HCT116 (cell line): ENCODE data around the gene DYRK2. TPM values are rescaled to one million over a fixed set of nuclear protein-coding genes. Genes with fewer than 3 reads are reported as not detected.

Source experiments
- ATAC-seq: fragments of 200-7000 bp; cut with Tn5 transposase; 2 replicates; pipeline ENCODE4 v1.9.1; 2020; ENCODE audit warnings: mild to moderate bottlenecking, moderate library complexity
- BruUV-seq: library from RNA; stranded (reverse); fragments of 400-500 nt; replicated peaks from 2 replicates; lab custom pipeline; 2021; lab: Mats Ljungman, UMichigan
- CTCF ChIA-PET: fragments of 300-600 bp; sonication (Branson Sonifier 250); formaldehyde crosslinking; loops from one replicate; lab custom pipeline; 2021; ENCODE audit warnings: antibody characterized with exemption; lab: Charles Lee
- POLR2A ChIA-PET: fragments of 300-600, 350-600 bp; sonication (Branson Sonifier 250); formaldehyde crosslinking; loops from one replicate; lab custom pipeline; 2021; ENCODE audit warnings: antibody characterized with exemption; lab: Charles Lee
- RAD21 ChIA-PET, 2 experiments: fragments of 300-600 bp; sonication (Branson Sonifier 250); formaldehyde crosslinking; loops; one replicate each; lab custom pipeline; 2023; ENCODE audit warnings: low total read pairs in 2 of 2; ENCODE audit not compliant: uncharacterized antibody in 2 of 2, unreplicated experiment in 2 of 2, low non-redundant PET in 1 of 2; lab: Charles Lee
- DNase-seq: peaks from one replicate; pipeline ENCODE4 v3.0.0-alpha.2; 2010; ENCODE audit warnings: low read depth, low spot score
- H2AFZ ChIP-seq: fragments of 200-600 bp; shearing (Covaris generic), sonication (generic); 2 replicates; pipeline ENCODE4 v1.6.1; 2017; ENCODE audit warnings: low read depth, mixed run types, mixed read lengths, antibody characterized with exemption, low read length; ENCODE audit not compliant: poor library complexity, severe bottlenecking
- H3K27ac ChIP-seq: 2 replicates; pipeline ENCODE4 v1.5.1; 2012; ENCODE audit warnings: low read depth, low read length
- H3K27me3 ChIP-seq: fragments of 200-600 bp; sonication (generic); 2 replicates; pipeline ENCODE4 v1.6.1; 2016; ENCODE audit warnings: mixed run types, low read length, mixed read lengths; ENCODE audit not compliant: insufficient read depth
- H3K36me3 ChIP-seq, 2 experiments: fragments of 200-500 bp in 1 of 2; fragments of 200-600 bp in 1 of 2; sonication (Bioruptor generic) in 1 of 2; sonication (generic) in 1 of 2; 2 replicates each; pipeline versions ENCODE4 v1.5.1 to v1.6.1; 2014 to 2016; ENCODE audit warnings: low read length in 2 of 2, inconsistent platforms in 1 of 2, mixed read lengths in 1 of 2, mixed run types in 1 of 2; ENCODE audit not compliant: insufficient read depth in 2 of 2, control insufficient read depth in 1 of 2
- H3K4me1 ChIP-seq, 2 experiments: fragments of 200-600 bp in 1 of 2; sonication (generic) in 1 of 2; 2 replicates each; pipeline versions ENCODE4 v1.5.1 to v1.6.1; 2012 to 2017; ENCODE audit warnings: low read length in 2 of 2, inconsistent platforms in 1 of 2, mild to moderate bottlenecking in 1 of 2, mixed read lengths in 1 of 2, mixed run types in 1 of 2, moderate library complexity in 1 of 2; ENCODE audit not compliant: insufficient read depth in 2 of 2, control insufficient read depth in 1 of 2
- H3K4me2 ChIP-seq: fragments of 200-600 bp; sonication (generic); 2 replicates; pipeline ENCODE4 v1.6.1; 2017; ENCODE audit warnings: mixed run types, low read length, mixed read lengths
- H3K4me3 ChIP-seq, 2 experiments: fragments of 200-600 bp in 1 of 2; sonication (generic) in 1 of 2; replicated peaks in 1 of 2; 2 replicates each; pipeline ENCODE4 v1.5.1; 2011 to 2016; ENCODE audit warnings: low read length in 2 of 2, control low read depth in 1 of 2, low read depth in 1 of 2, mild to moderate bottlenecking in 1 of 2, mixed read lengths in 1 of 2, mixed run types in 1 of 2
- H3K79me2 ChIP-seq: fragments of 200-600 bp; sonication (generic); 2 replicates; pipeline ENCODE4 v1.6.1; 2017; ENCODE audit warnings: mild to moderate bottlenecking, mixed run types, low read length, moderate library complexity, mixed read lengths; ENCODE audit not compliant: insufficient read depth
- H3K9ac ChIP-seq: fragments of 200-600 bp; sonication (generic); 2 replicates; pipeline ENCODE4 v1.6.1; 2016; ENCODE audit warnings: low read length, mixed read lengths
- H3K9me2 ChIP-seq: fragments of 200-600 bp; sonication (generic), shearing (Covaris generic); 2 replicates; pipeline ENCODE4 v1.6.1; 2017; ENCODE audit warnings: mixed run types, mild to moderate bottlenecking, moderate library complexity; ENCODE audit not compliant: insufficient read depth
- H3K9me3 ChIP-seq, 2 experiments: fragments of 200-500 bp in 1 of 2; fragments of 200-600 bp in 1 of 2; sonication (Bioruptor generic) in 1 of 2; sonication (generic) in 1 of 2; 2 replicates each; pipeline ENCODE4 v1.6.1; 2014 to 2017; ENCODE audit warnings: low read length in 2 of 2, mixed read lengths in 2 of 2, inconsistent platforms in 1 of 2, low read depth in 1 of 2, mild to moderate bottlenecking in 1 of 2, mixed run types in 1 of 2, moderate library complexity in 1 of 2; ENCODE audit not compliant: control insufficient read depth in 1 of 2, insufficient read depth in 1 of 2
- H4K20me1 ChIP-seq: fragments of 200-600 bp; sonication (generic), shearing (Covaris generic); 2 replicates; pipeline ENCODE4 v1.6.1; 2017; ENCODE audit warnings: mixed run types, mild to moderate bottlenecking, moderate library complexity; ENCODE audit not compliant: insufficient read depth
- CBX3 ChIP-seq: IDR thresholded peaks from 2 replicates; pipeline ENCODE4 v1.6.1; 2012; ENCODE audit warnings: low read depth
- EGR1 ChIP-seq: IDR thresholded peaks from 2 replicates; pipeline ENCODE4 v1.6.1; 2012; ENCODE audit warnings: low read depth
- EZH2phosphoT487 ChIP-seq: fragments of 200-600 bp; IDR thresholded peaks from 2 replicates; pipeline ENCODE4 v1.6.1; 2018; ENCODE audit warnings: antibody characterized with exemption, borderline replicate concordance
- FOSL1 ChIP-seq: IDR thresholded peaks from 2 replicates; pipeline ENCODE4 v1.6.1; 2012; ENCODE audit warnings: low read depth
- RAD21 ChIP-seq: IDR thresholded peaks from 2 replicates; pipeline ENCODE4 v1.6.1; 2012; ENCODE audit warnings: low read depth, mild to moderate bottlenecking
- SP1 ChIP-seq: IDR thresholded peaks from 2 replicates; pipeline ENCODE4 v1.6.1; 2012; ENCODE audit warnings: low read depth
- ZNF274 ChIP-seq: fragments of 200-500 bp; sonication (Bioruptor generic); IDR thresholded peaks from 2 replicates; pipeline ENCODE4 v1.6.1; 2014; ENCODE audit warnings: mild to moderate bottlenecking, low read depth, low read length, inconsistent platforms
- intact Hi-C: fragments of 100-400 bp; cut with micrococcal nuclease; formaldehyde crosslinking; loops from 2 replicates; pipeline ENCODE4 v1.10.0; 2022
- total RNA-seq: library from RNA; stranded (reverse); gene quantifications from one replicate; pipeline ENCODE4 v1.2.1, GENCODE V29; 2021; ENCODE audit not compliant: unreplicated experiment
- TF ChIP-seq, protein P1 (sequence below): IDR thresholded peaks from 2 replicates; pipeline ENCODE4 v1.6.1; 2012; ENCODE audit warnings: low read depth
- TF ChIP-seq, protein P2 (sequence below): IDR thresholded peaks from 2 replicates; pipeline ENCODE4 v1.6.1; 2011; ENCODE audit warnings: mild to moderate bottlenecking, low read length, moderate library complexity; ENCODE audit not compliant: insufficient replicate concordance; ENCODE audit errors: extremely low read depth

Gene DYRK2
- total RNA-seq, 1 experiment from 2014 or later, result 28.7 TPM

DNA sequence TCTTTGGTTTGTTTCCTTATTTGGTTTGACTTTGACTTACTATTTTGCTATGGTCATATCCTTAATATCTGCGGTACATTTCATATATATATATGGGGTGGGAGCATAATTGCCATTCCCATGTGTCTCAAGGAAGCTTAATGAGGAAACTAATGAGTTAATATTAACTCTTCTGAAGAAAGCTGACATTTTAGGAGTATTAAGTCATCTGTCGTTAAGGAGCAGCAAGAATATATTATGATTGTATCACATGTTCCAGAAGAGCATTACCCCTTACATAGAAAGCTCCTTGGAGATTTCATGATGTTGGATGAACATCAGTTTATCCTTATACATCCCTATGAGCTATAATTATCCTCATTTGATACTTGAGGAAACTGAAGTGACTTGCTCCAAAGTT, 15.6 kb downstream of the DYRK2 start:
- H3K9me2 ChIP-seq, result no peaks in the 10 kb centered on the region
- H2AFZ ChIP-seq, result no peak overlapping the region
- no TSS peak for BruUV-seq
- H3K9me3 ChIP-seq, result no peaks in the 10 kb centered on the region
- no peaks in the 10 kb centered on the region for H3K27me3 ChIP-seq
- ATAC-seq (no peak), DNase-seq (no peak)
- H3K9ac ChIP-seq, result no peak overlapping the region
- ChIA-PET RAD21 (no interaction called here), POLR2A (interaction anchor here (0.6 kb wide), 1 partner anchor 1617 kb away, joined by 3 read pairs; no protein-coding TSS in a partner anchor), CTCF (no interaction called here)
- H3K4me2 ChIP-seq, result no peak overlapping the region
- peaks cover 38% of the 10 kb centered on the region for H3K79me2 ChIP-seq
- H3K36me3 ChIP-seq, result peaks cover 4 to 5% of the 10 kb centered on the region in 2 experiments; a peak in 1 of 4 replicates
- no peaks in the 10 kb centered on the region for H4K20me1 ChIP-seq
- H3K27ac ChIP-seq, result no peak overlapping the region
- H3K4me3 ChIP-seq, result no peak overlapping the region
- H3K4me1 ChIP-seq, result no peaks in the 10 kb centered on the region; a peak in 1 of 4 replicates
- TF ChIP-seq FOSL1, result no peak
- no peak for TF ChIP-seq ZNF274
- no peak for TF ChIP-seq EZH2phosphoT487
- no peak for TF ChIP-seq RAD21
- TF ChIP-seq, protein P1, sequence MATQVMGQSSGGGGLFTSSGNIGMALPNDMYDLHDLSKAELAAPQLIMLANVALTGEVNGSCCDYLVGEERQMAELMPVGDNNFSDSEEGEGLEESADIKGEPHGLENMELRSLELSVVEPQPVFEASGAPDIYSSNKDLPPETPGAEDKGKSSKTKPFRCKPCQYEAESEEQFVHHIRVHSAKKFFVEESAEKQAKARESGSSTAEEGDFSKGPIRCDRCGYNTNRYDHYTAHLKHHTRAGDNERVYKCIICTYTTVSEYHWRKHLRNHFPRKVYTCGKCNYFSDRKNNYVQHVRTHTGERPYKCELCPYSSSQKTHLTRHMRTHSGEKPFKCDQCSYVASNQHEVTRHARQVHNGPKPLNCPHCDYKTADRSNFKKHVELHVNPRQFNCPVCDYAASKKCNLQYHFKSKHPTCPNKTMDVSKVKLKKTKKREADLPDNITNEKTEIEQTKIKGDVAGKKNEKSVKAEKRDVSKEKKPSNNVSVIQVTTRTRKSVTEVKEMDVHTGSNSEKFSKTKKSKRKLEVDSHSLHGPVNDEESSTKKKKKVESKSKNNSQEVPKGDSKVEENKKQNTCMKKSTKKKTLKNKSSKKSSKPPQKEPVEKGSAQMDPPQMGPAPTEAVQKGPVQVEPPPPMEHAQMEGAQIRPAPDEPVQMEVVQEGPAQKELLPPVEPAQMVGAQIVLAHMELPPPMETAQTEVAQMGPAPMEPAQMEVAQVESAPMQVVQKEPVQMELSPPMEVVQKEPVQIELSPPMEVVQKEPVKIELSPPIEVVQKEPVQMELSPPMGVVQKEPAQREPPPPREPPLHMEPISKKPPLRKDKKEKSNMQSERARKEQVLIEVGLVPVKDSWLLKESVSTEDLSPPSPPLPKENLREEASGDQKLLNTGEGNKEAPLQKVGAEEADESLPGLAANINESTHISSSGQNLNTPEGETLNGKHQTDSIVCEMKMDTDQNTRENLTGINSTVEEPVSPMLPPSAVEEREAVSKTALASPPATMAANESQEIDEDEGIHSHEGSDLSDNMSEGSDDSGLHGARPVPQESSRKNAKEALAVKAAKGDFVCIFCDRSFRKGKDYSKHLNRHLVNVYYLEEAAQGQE, result no peak
- TF ChIP-seq SP1, result no peak
- no peak for TF ChIP-seq EGR1
- no peak for TF ChIP-seq CBX3
- TF ChIP-seq, protein P2, sequence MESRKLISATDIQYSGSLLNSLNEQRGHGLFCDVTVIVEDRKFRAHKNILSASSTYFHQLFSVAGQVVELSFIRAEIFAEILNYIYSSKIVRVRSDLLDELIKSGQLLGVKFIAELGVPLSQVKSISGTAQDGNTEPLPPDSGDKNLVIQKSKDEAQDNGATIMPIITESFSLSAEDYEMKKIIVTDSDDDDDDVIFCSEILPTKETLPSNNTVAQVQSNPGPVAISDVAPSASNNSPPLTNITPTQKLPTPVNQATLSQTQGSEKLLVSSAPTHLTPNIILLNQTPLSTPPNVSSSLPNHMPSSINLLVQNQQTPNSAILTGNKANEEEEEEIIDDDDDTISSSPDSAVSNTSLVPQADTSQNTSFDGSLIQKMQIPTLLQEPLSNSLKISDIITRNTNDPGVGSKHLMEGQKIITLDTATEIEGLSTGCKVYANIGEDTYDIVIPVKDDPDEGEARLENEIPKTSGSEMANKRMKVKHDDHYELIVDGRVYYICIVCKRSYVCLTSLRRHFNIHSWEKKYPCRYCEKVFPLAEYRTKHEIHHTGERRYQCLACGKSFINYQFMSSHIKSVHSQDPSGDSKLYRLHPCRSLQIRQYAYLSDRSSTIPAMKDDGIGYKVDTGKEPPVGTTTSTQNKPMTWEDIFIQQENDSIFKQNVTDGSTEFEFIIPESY, result no peak
- TF ChIP-seq, all 23 proteins: peak for 0
- intact Hi-C loops, result no loop called here
